Activated CD4-positive, alpha-beta memory T cell treated with anti-CD3 and anti-CD28 coated beads, Interleukin-2, amount 10 ng/mL, durations not matched to agents 7 days and 5 days (primary cell): ENCODE data around the gene PCNX3. TPM values are rescaled to one million over a fixed set of nuclear protein-coding genes. Genes with fewer than 3 reads are reported as not detected.
"Not testable (repeated sequence)": the region's sequence is repeated elsewhere in the genome, so short reads cannot be mapped to it uniquely, and the experiment has no call there.

Source experiments
- CTCF ChIA-PET: fragments of 350-600 bp; sonication (Branson Sonifier 250); formaldehyde crosslinking; loops from one replicate; lab custom pipeline; 2021; ENCODE audit warnings: antibody characterized with exemption, inconsistent platforms; lab: Charles Lee
- POLR2A ChIA-PET: fragments of 350-600 bp; sonication (Branson Sonifier 250); formaldehyde crosslinking; loops from one replicate; lab custom pipeline; 2021; ENCODE audit warnings: antibody characterized with exemption; lab: Charles Lee
- DNase-seq: peaks from one replicate; pipeline ENCODE4 v3.0.0-alpha.2; 2020
- H3K27ac Mint-ChIP-seq: one replicate; pipeline ENCODE4 v1.8.0; 2021; ENCODE audit warnings: mild to moderate bottlenecking, mixed read lengths
- H3K27me3 Mint-ChIP-seq: one replicate; pipeline ENCODE4 v1.8.0; 2021; ENCODE audit warnings: mixed read lengths
- H3K36me3 Mint-ChIP-seq: one replicate; pipeline ENCODE4 v1.8.0; 2021; ENCODE audit warnings: low read depth, mixed read lengths
- H3K4me1 Mint-ChIP-seq: one replicate; pipeline ENCODE4 v1.8.0; 2021; ENCODE audit warnings: mixed read lengths
- H3K4me3 Mint-ChIP-seq: one replicate; pipeline ENCODE4 v1.8.0; 2021; ENCODE audit warnings: mild to moderate bottlenecking, mixed read lengths
- H3K9me3 Mint-ChIP-seq: one replicate; pipeline ENCODE4 v1.8.0; 2021; ENCODE audit warnings: mixed read lengths
- total RNA-seq, 2 experiments: library from RNA; stranded (reverse); gene quantifications; one replicate each; pipeline ENCODE4 v1.2.3, GENCODE V29; 2021

Gene PCNX3
- total RNA-seq, 2 experiments from 2014 or later = 39.8 to 40.3 TPM

GRCh38 chr11:65637794-65638419 is 22.3 kb downstream of the PCNX3 start, which contains the start of gene SIPA1:
Gene SIPA1 (plus strand): TSS chr11:65638101. CDS start chr11:65640922, 2,821 bp downstream.
- peaks cover 60% of the 10 kb centered on the region for H3K36me3 Mint-ChIP-seq
- CTCF ChIA-PET = interaction anchor here (0.6 to 3.1 kb wide), 16 partner anchors 11 to 384 kb away, joined by 3 to 13 read pairs (median 4); partner anchors contain the start of genes EHBP1L1, FAM89B, KAT5 and PCNX3
- POLR2A ChIA-PET = interaction anchor here (0.7 to 8.9 kb wide), 24 partner anchors 9 to 414 kb away, joined by 3 to 187 read pairs (median 4); partner anchors contain the start of genes BANF1, FAM89B, FRMD8 and KAT5
- peak; percentile 69 for DNase-seq
- peak within 1 kb of the TSS; percentile 97 for H3K27ac Mint-ChIP-seq
- no peaks in the 10 kb centered on the region for H3K27me3 Mint-ChIP-seq
- H3K9me3 Mint-ChIP-seq = no peaks in the 10 kb centered on the region
- peaks cover 65% of the 10 kb centered on the region for H3K4me1 Mint-ChIP-seq
- peak within 1 kb of the TSS; percentile 95 for H3K4me3 Mint-ChIP-seq

GRCh38 chr11:65639228-65639597 is 23.6 kb downstream of the PCNX3 start:
- ChIA-PET POLR2A (interaction anchor here (0.7 to 8.9 kb wide), 26 partner anchors 8 to 413 kb away, joined by 3 to 187 read pairs (median 5); partner anchors contain the start of genes BANF1, CCDC85B, EHBP1L1 and KAT5), CTCF (interaction anchor here (0.6 to 3.1 kb wide), 12 partner anchors 12 to 383 kb away, joined by 3 to 13 read pairs (median 5); partner anchors contain the start of genes EHBP1L1, KAT5 and PCNX3)
- Mint-ChIP-seq H3K36me3 (peaks cover 67% of the 10 kb centered on the region), H3K27ac (peak overlapping the region; percentile 97), H3K4me1 (peaks cover 67% of the 10 kb centered on the region), H3K4me3 (peak overlapping the region; percentile 95)
- H3K9me3 Mint-ChIP-seq, DNase-seq, H3K27me3 Mint-ChIP-seq: not testable (repeated sequence)

GRCh38 chr11:65639623-65640482 is 24.3 kb downstream of the PCNX3 start:
- H3K27me3 Mint-ChIP-seq = no peaks in the 10 kb centered on the region
- H3K27ac Mint-ChIP-seq = peak overlapping the region; percentile 97
- peaks cover 71% of the 10 kb centered on the region for H3K36me3 Mint-ChIP-seq
- POLR2A ChIA-PET = interaction anchor here (0.7 to 8.9 kb wide), 27 partner anchors 9 to 412 kb away, joined by 3 to 187 read pairs (median 4); partner anchors contain the start of genes CCDC85B, EHBP1L1, FAM89B and KAT5
- peak; percentile 82 for DNase-seq
- peak overlapping the region; percentile 95 for H3K4me3 Mint-ChIP-seq
- H3K4me1 Mint-ChIP-seq = peaks cover 65% of the 10 kb centered on the region
- CTCF ChIA-PET = interaction anchor here (0.6 to 3.1 kb wide), 8 partner anchors 12 to 179 kb away, joined by 3 to 13 read pairs (median 4); partner anchors contain the start of gene KAT5
- H3K9me3 Mint-ChIP-seq = no peaks in the 10 kb centered on the region

GRCh38 chr11:65640483-65641296 is 25.1 kb downstream of the PCNX3 start:
- Mint-ChIP-seq H3K27me3 (no peaks in the 10 kb centered on the region), H3K4me1 (peaks cover 62% of the 10 kb centered on the region), H3K9me3 (no peaks in the 10 kb centered on the region), H3K27ac (peak overlapping the region; percentile 97), H3K4me3 (peak overlapping the region; percentile 95), H3K36me3 (peaks cover 69% of the 10 kb centered on the region)
- ChIA-PET POLR2A (interaction anchor here (0.9 to 8.9 kb wide), 14 partner anchors 13 to 412 kb away, joined by 3 to 187 read pairs (median 8); partner anchors contain the start of genes CCDC85B, FAM89B, KAT5 and MALAT1), CTCF (interaction anchor here (1.1 to 3.1 kb wide), 3 partner anchors 14 to 139 kb away, joined by 4 to 13 read pairs (median 4); partner anchors contain the start of gene KAT5)
- DNase-seq = peak; percentile 59

- H3K27ac Mint-ChIP-seq = peak overlapping the region; percentile 75
- ChIA-PET CTCF (interaction anchor here (1.0 to 1.8 kb wide), 2 partner anchors 11 to 138 kb away, joined by 3 to 4 read pairs; no protein-coding TSS in a partner anchor), POLR2A (interaction anchor here (0.9 to 8.9 kb wide), 7 partner anchors 12 to 411 kb away, joined by 3 to 187 read pairs (median 5); partner anchors contain the start of genes FAM89B, MAP3K11, PCNX3 and RELA)
- no peaks in the 10 kb centered on the region for H3K27me3 Mint-ChIP-seq
- no peaks in the 10 kb centered on the region for H3K9me3 Mint-ChIP-seq
- peaks cover 62% of the 10 kb centered on the region for H3K4me1 Mint-ChIP-seq
- H3K36me3 Mint-ChIP-seq = peaks cover 69% of the 10 kb centered on the region
- no peak for DNase-seq
- H3K4me3 Mint-ChIP-seq = peak overlapping the region; percentile 95
These were observed 25.9 kb downstream of the PCNX3 start for GRCh38 chr11:65641297-65642013.

GRCh38 chr11:65642014-65642671 is 26.6 kb downstream of the PCNX3 start:
- peak overlapping the region; percentile 95 for H3K4me3 Mint-ChIP-seq
- no peaks in the 10 kb centered on the region for H3K9me3 Mint-ChIP-seq

GRCh38 chr11:65643971-65644370 is 28.4 kb downstream of the PCNX3 start:
- POLR2A ChIA-PET = interaction anchor here (0.9 to 8.9 kb wide), 2 partner anchors 9 to 29 kb away, joined by 3 to 187 read pairs; partner anchors contain the start of gene PCNX3
- Mint-ChIP-seq H3K9me3 (no peaks in the 10 kb centered on the region), H3K27me3 (no peaks in the 10 kb centered on the region), H3K4me3 (no peak overlapping the region), H3K4me1 (peaks cover 44% of the 10 kb centered on the region), H3K27ac (peak overlapping the region; percentile 45), H3K36me3 (peaks cover 63% of the 10 kb centered on the region)
- CTCF ChIA-PET = no interaction called here
- DNase-seq = no peak

More at GRCh38 chr11:65642014-65642671, 26.6 kb downstream of the PCNX3 start:
- no peak for DNase-seq
- ChIA-PET POLR2A (interaction anchor here (1.3 to 8.9 kb wide), 4 partner anchors 11 to 410 kb away, joined by 5 to 187 read pairs (median 46); partner anchors contain the start of genes MAP3K11, PCNX3, RELA and SF3B2), CTCF (interaction anchor here (1.0 to 1.2 kb wide), 2 partner anchors 10 to 69 kb away, joined by 3 to 4 read pairs; no protein-coding TSS in a partner anchor)
- no peaks in the 10 kb centered on the region for H3K27me3 Mint-ChIP-seq
- peaks cover 64% of the 10 kb centered on the region for H3K36me3 Mint-ChIP-seq
- peaks cover 58% of the 10 kb centered on the region for H3K4me1 Mint-ChIP-seq
- H3K27ac Mint-ChIP-seq = peak overlapping the region; percentile 75

- Mint-ChIP-seq H3K27ac (no peak overlapping the region), H3K4me1 (peaks cover 38% of the 10 kb centered on the region), H3K36me3 (peaks cover 60% of the 10 kb centered on the region), H3K4me3 (no peak overlapping the region), H3K27me3 (no peaks in the 10 kb centered on the region), H3K9me3 (no peaks in the 10 kb centered on the region)
- ChIA-PET POLR2A (interaction anchor here (1.1 to 8.9 kb wide), 2 partner anchors 8 to 18 kb away, joined by 3 to 187 read pairs; no protein-coding TSS in a partner anchor), CTCF (no interaction called here)
- no peak for DNase-seq
These were observed 29.3 kb downstream of the PCNX3 start for GRCh38 chr11:65644837-65645236.

- DNase-seq = no peak
- ChIA-PET POLR2A (interaction anchor here (1.0 to 8.9 kb wide), 3 partner anchors 8 to 29 kb away, joined by 3 to 187 read pairs (median 4); no protein-coding TSS in a partner anchor), CTCF (no interaction called here)
- Mint-ChIP-seq H3K9me3 (no peaks in the 10 kb centered on the region), H3K27me3 (no peaks in the 10 kb centered on the region), H3K36me3 (peaks cover 58% of the 10 kb centered on the region), H3K4me3 (no peak overlapping the region), H3K27ac (no peak overlapping the region), H3K4me1 (peaks cover 30% of the 10 kb centered on the region)
These were observed 30.1 kb downstream of the PCNX3 start for GRCh38 chr11:65645710-65646109.

- no peak for DNase-seq
- Mint-ChIP-seq H3K36me3 (peaks cover 61% of the 10 kb centered on the region), H3K27me3 (no peaks in the 10 kb centered on the region), H3K9me3 (no peaks in the 10 kb centered on the region), H3K4me1 (peaks cover 30% of the 10 kb centered on the region), H3K27ac (no peak overlapping the region), H3K4me3 (no peak overlapping the region)
- ChIA-PET POLR2A (interaction anchor here (0.5 to 1.0 kb wide), 2 partner anchors 14 to 30 kb away, joined by 3 to 4 read pairs; no protein-coding TSS in a partner anchor), CTCF (no interaction called here)
These were observed 30.8 kb downstream of the PCNX3 start for GRCh38 chr11:65646288-65646957.
